SK-N-SH (cell line): ENCODE data around the gene CCDC122. TPM values are rescaled to one million over a fixed set of nuclear protein-coding genes. Genes with fewer than 3 reads are reported as not detected.

Source experiments
- CTCF ChIA-PET: fragments of 300-600, 350-600 bp; formaldehyde crosslinking; extraction: SDS; loops from one replicate; lab custom pipeline; 2021; lab: Yijun Ruan, JAX
- POLR2A ChIA-PET: fragments of 350-600 bp; sonication (Branson Sonifier 250); formaldehyde crosslinking; extraction: SDS; loops from one replicate; lab custom pipeline; 2020; ENCODE audit warnings: antibody characterized with exemption, inconsistent platforms; lab: Yijun Ruan, JAX
- DNase-seq: peaks from one replicate; pipeline ENCODE4 v3.0.0; 2012
- H2AFZ ChIP-seq: fragments of 200-600 bp; sonication (generic); 2 replicates; pipeline ENCODE4 v1.8.1; 2016; ENCODE audit warnings: antibody characterized with exemption, mild to moderate bottlenecking, low read depth
- H3F3A ChIP-seq: fragments of 200-600 bp; sonication (generic); replicated peaks from 2 replicates; pipeline ENCODE3; 2016; ENCODE audit warnings: antibody characterized with exemption, mild to moderate bottlenecking; ENCODE audit not compliant: insufficient read depth
- H3K27ac ChIP-seq, 2 experiments: fragments of 200-500 bp in 1 of 2; fragments of 200-600 bp in 1 of 2; sonication (Bioruptor generic) in 1 of 2; sonication (generic), shearing (Covaris generic) in 1 of 2; 2 replicates each; pipeline versions ENCODE4 v1.5.1 to v1.6.1; 2014 to 2016; ENCODE audit warnings: low read depth in 2 of 2, inconsistent platforms in 1 of 2, low read length in 1 of 2, mild to moderate bottlenecking in 1 of 2, mixed read lengths in 1 of 2
- H3K27me3 ChIP-seq: fragments of 200-600 bp; sonication (generic), shearing (Covaris generic); 2 replicates; pipeline ENCODE4 v1.6.1; 2016; ENCODE audit warnings: mixed run types; ENCODE audit not compliant: insufficient read depth
- H3K36me3 ChIP-seq, 2 experiments: fragments of 200-500 bp in 1 of 2; fragments of 200-600 bp in 1 of 2; sonication (Bioruptor generic) in 1 of 2; sonication (generic) in 1 of 2; replicated peaks in 1 of 2; 2 replicates each; pipeline versions ENCODE3 to v1.5.1; 2014 to 2016; ENCODE audit warnings: low read length in 1 of 2, mild to moderate bottlenecking in 1 of 2; ENCODE audit not compliant: insufficient read depth in 2 of 2, control insufficient read depth in 1 of 2
- H3K4me1 ChIP-seq, 2 experiments: fragments of 200-500 bp in 1 of 2; fragments of 200-600 bp in 1 of 2; sonication (Bioruptor generic) in 1 of 2; sonication (generic), shearing (Covaris generic) in 1 of 2; 2 replicates each; pipeline versions ENCODE4 v1.5.1 to v1.6.1; 2014 to 2016; ENCODE audit warnings: low read depth in 1 of 2, low read length in 1 of 2, mixed run types in 1 of 2; ENCODE audit not compliant: insufficient read depth in 2 of 2, control insufficient read depth in 1 of 2
- H3K4me2 ChIP-seq: fragments of 200-600 bp; sonication (generic), shearing (Covaris generic); 2 replicates; pipeline ENCODE4 v1.6.1; 2017; ENCODE audit warnings: mixed run types
- H3K4me3 ChIP-seq, 2 experiments: fragments of 200-500 bp in 1 of 2; fragments of 200-600 bp in 1 of 2; sonication (Bioruptor generic) in 1 of 2; sonication (generic), shearing (Covaris generic) in 1 of 2; 2 replicates each; pipeline versions ENCODE4 v1.5.1 to v1.8.1; 2014 to 2016; ENCODE audit warnings: low read depth in 2 of 2, inconsistent platforms in 1 of 2, low read length in 1 of 2, mild to moderate bottlenecking in 1 of 2, mixed read lengths in 1 of 2, moderate library complexity in 1 of 2
- H3K79me2 ChIP-seq: fragments of 200-600 bp; sonication (generic); 2 replicates; pipeline ENCODE4 v1.8.1; 2017; ENCODE audit warnings: mild to moderate bottlenecking; ENCODE audit not compliant: insufficient read depth
- H3K9ac ChIP-seq: fragments of 200-600 bp; sonication (generic); 2 replicates; pipeline ENCODE4 v1.6.1; 2017; ENCODE audit warnings: mixed run types
- H3K9me2 ChIP-seq: fragments of 200-600 bp; sonication (generic); 2 replicates; pipeline ENCODE4 v1.6.1; 2017; ENCODE audit warnings: mixed run types
- H3K9me3 ChIP-seq: fragments of 200-600 bp; sonication (generic); 2 replicates; pipeline ENCODE4 v1.6.1; 2017; ENCODE audit warnings: mixed run types, mild to moderate bottlenecking, moderate library complexity
- H4K20me1 ChIP-seq: fragments of 200-600 bp; sonication (generic); 2 replicates; pipeline ENCODE4 v1.6.1; 2017; ENCODE audit warnings: mild to moderate bottlenecking, mixed run types; ENCODE audit not compliant: insufficient read depth
- ELF1 ChIP-seq: IDR thresholded peaks from 2 replicates; pipeline ENCODE4 v1.4.0; 2012
- EZH2phosphoT487 ChIP-seq: fragments of 200-600 bp; sonication (generic); IDR thresholded peaks from 2 replicates; pipeline ENCODE4 v1.6.1; 2017; ENCODE audit warnings: low read depth, mixed run types, mild to moderate bottlenecking, antibody characterized with exemption, moderate library complexity, borderline replicate concordance
- FOXM1 ChIP-seq: IDR thresholded peaks from 2 replicates; pipeline ENCODE4 v1.4.0; 2012; ENCODE audit warnings: low read depth, mild to moderate bottlenecking
- GATA2 ChIP-seq: sonication (generic); formaldehyde crosslinking; IDR thresholded peaks from 2 replicates; pipeline ENCODE4 v1.5.0; 2020; ENCODE audit warnings: mild to moderate bottlenecking, missing genetic modification reagents
- JUND ChIP-seq: IDR thresholded peaks from 2 replicates; pipeline ENCODE4 v1.4.0; 2012
- MXI1 ChIP-seq: IDR thresholded peaks from 2 replicates; pipeline ENCODE4 v1.6.1; 2012; ENCODE audit warnings: mild to moderate bottlenecking, low read depth, low read length, improper control_type of control experiment
- NFIC ChIP-seq: IDR thresholded peaks from 2 replicates; pipeline ENCODE4 v1.4.0; 2012; ENCODE audit warnings: borderline replicate concordance
- NRF1 ChIP-seq: IDR thresholded peaks from 2 replicates; pipeline ENCODE4 v1.6.1; 2012; ENCODE audit warnings: low read depth, mild to moderate bottlenecking, low read length
- RFX5 ChIP-seq: IDR thresholded peaks from 2 replicates; pipeline ENCODE4 v1.6.1; 2012; ENCODE audit warnings: mild to moderate bottlenecking, improper control_type of control experiment, low read length
- RXRA ChIP-seq: IDR thresholded peaks from 2 replicates; pipeline ENCODE4 v1.4.0; 2012; ENCODE audit warnings: low read depth, mild to moderate bottlenecking, borderline replicate concordance
- TCF12 ChIP-seq: IDR thresholded peaks from 2 replicates; pipeline ENCODE4 v1.4.0; 2012
- USF1 ChIP-seq: IDR thresholded peaks from 2 replicates; pipeline ENCODE4 v1.4.0; 2012; ENCODE audit warnings: low read depth, borderline replicate concordance
- YY1 ChIP-seq: IDR thresholded peaks from 2 replicates; pipeline ENCODE4 v1.4.0; 2012; ENCODE audit warnings: low read depth, mild to moderate bottlenecking
- ZBTB33 ChIP-seq: IDR thresholded peaks from 2 replicates; pipeline ENCODE4 v1.4.0; 2012; ENCODE audit warnings: low read depth, borderline replicate concordance
- WGBS: methylation state at CpG from one replicate; pipeline ENCODE4 v1.1.6; 2017; ENCODE audit warnings: low lambda C conversion rate; 5-methylcytosine and 5-hydroxymethylcytosine counted together
- polyA plus RNA-seq, 3 experiments: library from polyadenylated mRNA; depleted of rRNA; stranded (reverse); fragments of >200 nt; gene quantifications; 2 replicates each; pipeline ENCODE4 v1.2.3, GENCODE V29; 2012
- TF ChIP-seq, protein P1 (sequence below): fragments of 150-350 bp; IDR thresholded peaks from 2 replicates; pipeline ENCODE4 v1.6.1; 2017; ENCODE audit warnings: antibody characterized with exemption, low read length, low read depth, borderline replicate concordance

Gene CCDC122
- polyA plus RNA-seq, 1 of the 3 experiments (the other 2 are of a cell fraction): 1.4 TPM

DNA sequence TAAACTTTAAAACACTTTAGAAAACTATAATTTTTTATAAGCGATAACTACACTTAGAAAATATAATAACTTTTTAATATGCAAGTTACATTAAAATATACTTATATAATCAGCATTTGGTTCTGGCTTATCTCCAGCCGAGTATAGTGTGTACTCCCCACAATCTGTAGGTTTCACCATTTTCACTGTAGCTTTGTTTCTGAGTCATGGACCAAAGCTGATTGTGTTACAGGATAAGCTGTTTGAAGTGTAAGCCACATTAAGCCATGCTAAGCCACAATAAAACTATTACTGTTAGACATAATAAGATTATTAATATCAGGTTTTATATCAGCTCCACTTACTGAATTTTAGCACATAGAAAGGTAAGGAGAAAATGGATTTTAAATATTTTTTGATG, 43.8 kb downstream of the CCDC122 start:
- no peak overlapping the region for H3K9ac ChIP-seq
- 86% methylated on average over 2 of the region's 2 CpGs for WGBS
- H3K9me2 ChIP-seq: no peaks in the 10 kb centered on the region
- no peaks in the 10 kb centered on the region for H3K27me3 ChIP-seq
- no peak overlapping the region for H3K4me2 ChIP-seq
- H3F3A ChIP-seq: no peaks in the 10 kb centered on the region
- no peaks in the 10 kb centered on the region for H4K20me1 ChIP-seq
- ChIA-PET CTCF (no interaction called here), POLR2A (no interaction called here)
- no peaks in the 10 kb centered on the region for H3K9me3 ChIP-seq
- H3K36me3 ChIP-seq: no peaks in the 10 kb centered on the region
- TF ChIP-seq RFX5 (no peak), ZBTB33 (no peak), JUND (no peak), RXRA (no peak), ELF1 (no peak), USF1 (no peak), GATA2 (no peak), NFIC (no peak), YY1 (no peak), FOXM1 (no peak), NRF1 (no peak), MXI1 (no peak), EZH2phosphoT487 (no peak)
- TF ChIP-seq, protein P1, sequence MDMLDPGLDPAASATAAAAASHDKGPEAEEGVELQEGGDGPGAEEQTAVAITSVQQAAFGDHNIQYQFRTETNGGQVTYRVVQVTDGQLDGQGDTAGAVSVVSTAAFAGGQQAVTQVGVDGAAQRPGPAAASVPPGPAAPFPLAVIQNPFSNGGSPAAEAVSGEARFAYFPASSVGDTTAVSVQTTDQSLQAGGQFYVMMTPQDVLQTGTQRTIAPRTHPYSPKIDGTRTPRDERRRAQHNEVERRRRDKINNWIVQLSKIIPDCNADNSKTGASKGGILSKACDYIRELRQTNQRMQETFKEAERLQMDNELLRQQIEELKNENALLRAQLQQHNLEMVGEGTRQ: no peak
- no peak overlapping the region for H2AFZ ChIP-seq
- no peaks in the 10 kb centered on the region for H3K79me2 ChIP-seq
- no peak overlapping the region for H3K4me3 ChIP-seq
- no peak overlapping the region for H3K27ac ChIP-seq
- DNase-seq: no peak
- no peaks in the 10 kb centered on the region for H3K4me1 ChIP-seq

DNA sequence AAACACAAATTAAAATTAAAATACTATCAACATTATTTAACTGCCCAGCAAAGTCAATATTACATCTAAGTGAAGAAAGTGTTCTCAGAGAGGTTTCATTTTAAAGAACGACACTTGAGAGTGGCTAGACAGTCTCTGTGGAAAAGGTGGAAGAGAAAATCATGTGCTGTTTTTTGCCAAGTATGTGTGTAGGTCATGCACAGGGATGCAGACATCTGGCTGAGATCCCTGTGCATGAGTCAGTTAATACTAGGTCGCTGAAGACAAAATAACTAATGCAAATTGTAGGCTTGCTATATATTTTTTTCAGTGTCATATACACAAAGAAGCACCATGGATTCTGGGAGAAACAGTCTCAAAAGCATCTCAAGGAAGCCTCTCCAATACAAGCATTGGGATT, 48.5 kb downstream of the CCDC122 start:
- CTCF ChIA-PET: no interaction called here

More for the DNA sequence above, 48.5 kb downstream of the CCDC122 start:
- Histone ChIP-seq H3F3A (peaks cover 9% of the 10 kb centered on the region), H3K9me3 (no peaks in the 10 kb centered on the region), H3K36me3 (no peaks in the 10 kb centered on the region), H3K9me2 (0 out of 2 replicates have a peak, but pooled peaks cover 3% of the 10 kb centered on the region), H3K79me2 (no peaks in the 10 kb centered on the region), H3K4me3 (no peak overlapping the region), H3K4me1 (no peaks in the 10 kb centered on the region), H3K4me2 (no peak overlapping the region), H2AFZ (no peak overlapping the region), H3K9ac (no peak overlapping the region), H3K27ac (no peak overlapping the region), H3K27me3 (no peaks in the 10 kb centered on the region), H4K20me1 (no peaks in the 10 kb centered on the region)
- TF ChIP-seq GATA2 (no peak), TCF12 (0 out of 2 replicates have a peak, but pooled peaks have one; percentile 8)
- POLR2A ChIA-PET: no interaction called here
- 59% methylated on average over 2 of the region's 2 CpGs for WGBS
- DNase-seq: no peak
